AG10803 (cell line): ENCODE data around the gene RNF11.

Experiments used
- DNase-seq: peaks from one replicate; pipeline ENCODE4 v3.0.0; 2010; ENCODE audit warnings: low read depth
- H3K4me3 ChIP-seq: 2 replicates; pipeline ENCODE4 v1.5.1; 2011; ENCODE audit warnings: mild to moderate bottlenecking, low read length, control low read depth
- CTCF ChIP-seq: conservative IDR thresholded peaks from 2 replicates; pipeline ENCODE4 v1.5.1; 2011; ENCODE audit warnings: mild to moderate bottlenecking, low read length, control low read depth, inconsistent platforms

The RNF11 gene

GRCh38 chr1:51320967-51321923 is 85.2 kb downstream of the RNF11 start:
- TF ChIP-seq CTCF = no peak
- H3K4me3 ChIP-seq = no peak overlapping the region
- DNase-seq = no peak

GRCh38 chr1:51321924-51322280 is 85.8 kb downstream of the RNF11 start:
- no peak for TF ChIP-seq CTCF
- no peak for DNase-seq
- H3K4me3 ChIP-seq = no peak overlapping the region

GRCh38 chr1:51322417-51323101 is 86.5 kb downstream of the RNF11 start:
- no peak overlapping the region for H3K4me3 ChIP-seq
- DNase-seq = no peak
- no peak for TF ChIP-seq CTCF
